Measurements from ENCODE around the gene CDR2.

DNA sequence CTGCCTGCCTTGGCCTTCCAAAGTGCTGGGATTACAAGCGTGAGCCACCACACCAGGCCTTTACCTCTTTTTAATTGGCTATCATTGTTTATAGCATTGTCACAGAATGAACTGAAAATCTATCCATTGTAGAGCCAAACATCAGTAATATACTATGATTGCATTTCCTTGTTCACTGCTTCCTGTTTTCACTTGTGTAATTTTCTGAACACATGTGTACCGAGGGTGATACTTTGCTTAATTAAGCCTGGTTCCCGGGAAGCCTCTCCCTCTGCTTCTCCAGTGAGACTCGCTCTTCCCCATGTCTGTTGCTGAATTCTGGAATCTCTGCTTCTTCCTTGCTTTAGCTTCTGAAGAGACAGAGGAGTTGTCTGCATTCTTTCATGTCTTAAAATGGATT is 44.1 kb downstream of the CDR2 start:
- TF ChIP-seq, protein P1, sequence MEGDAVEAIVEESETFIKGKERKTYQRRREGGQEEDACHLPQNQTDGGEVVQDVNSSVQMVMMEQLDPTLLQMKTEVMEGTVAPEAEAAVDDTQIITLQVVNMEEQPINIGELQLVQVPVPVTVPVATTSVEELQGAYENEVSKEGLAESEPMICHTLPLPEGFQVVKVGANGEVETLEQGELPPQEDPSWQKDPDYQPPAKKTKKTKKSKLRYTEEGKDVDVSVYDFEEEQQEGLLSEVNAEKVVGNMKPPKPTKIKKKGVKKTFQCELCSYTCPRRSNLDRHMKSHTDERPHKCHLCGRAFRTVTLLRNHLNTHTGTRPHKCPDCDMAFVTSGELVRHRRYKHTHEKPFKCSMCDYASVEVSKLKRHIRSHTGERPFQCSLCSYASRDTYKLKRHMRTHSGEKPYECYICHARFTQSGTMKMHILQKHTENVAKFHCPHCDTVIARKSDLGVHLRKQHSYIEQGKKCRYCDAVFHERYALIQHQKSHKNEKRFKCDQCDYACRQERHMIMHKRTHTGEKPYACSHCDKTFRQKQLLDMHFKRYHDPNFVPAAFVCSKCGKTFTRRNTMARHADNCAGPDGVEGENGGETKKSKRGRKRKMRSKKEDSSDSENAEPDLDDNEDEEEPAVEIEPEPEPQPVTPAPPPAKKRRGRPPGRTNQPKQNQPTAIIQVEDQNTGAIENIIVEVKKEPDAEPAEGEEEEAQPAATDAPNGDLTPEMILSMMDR (IDR thresholded peaks at IDR 0.05) = no peak
- TF ChIP-seq EZH2phosphoT487 (IDR thresholded peaks at IDR 0.05) (no peak), EZH2 (IDR thresholded peaks at IDR 0.05) (no peak)

Data from neural progenitor cell (in vitro differentiated cells).